PC-3 (cell line): Measurements from ENCODE around the gene IGSF21.

Source experiments
- EZH2 ChIP-seq: fragments of 300-600 bp; sonication (generic); IDR thresholded peaks from one replicate; pipeline ENCODE4 v1.6.1; 2017; ENCODE audit warnings: antibody characterized with exemption, mild to moderate bottlenecking, low read length; ENCODE audit not compliant: unreplicated experiment
- EZH2phosphoT487 ChIP-seq: fragments of 300-600 bp; sonication (generic); IDR thresholded peaks from 2 replicates; pipeline ENCODE4 v1.6.1; 2018; ENCODE audit warnings: mild to moderate bottlenecking, antibody characterized with exemption, low read length, borderline replicate concordance
- TF ChIP-seq, protein P1 (sequence below): fragments of 300-600 bp; sonication (generic); conservative IDR thresholded peaks from 2 replicates; pipeline ENCODE4 v1.5.1; 2017; ENCODE audit warnings: antibody characterized with exemption, low read depth, mild to moderate bottlenecking, low read length

DNA sequence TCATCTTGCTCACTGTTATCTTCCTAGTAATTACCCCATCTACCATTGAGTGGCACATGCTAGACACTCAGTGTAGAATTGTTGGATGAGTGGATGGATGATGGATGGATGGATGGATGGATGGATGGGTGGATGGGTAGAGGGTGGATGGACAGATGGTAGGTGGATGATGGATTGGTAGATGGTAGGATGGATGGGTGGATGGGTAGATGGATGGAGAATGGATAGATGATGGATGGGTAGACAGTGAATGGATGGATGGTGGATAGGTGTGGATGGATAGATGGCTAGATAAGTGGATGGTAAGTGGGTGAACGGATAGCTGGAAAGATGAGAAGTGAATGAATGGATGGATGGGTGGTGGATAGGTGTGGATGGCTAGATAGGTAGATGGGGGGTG, 207.9 kb downstream of the IGSF21 start:
- TF ChIP-seq, protein P1, sequence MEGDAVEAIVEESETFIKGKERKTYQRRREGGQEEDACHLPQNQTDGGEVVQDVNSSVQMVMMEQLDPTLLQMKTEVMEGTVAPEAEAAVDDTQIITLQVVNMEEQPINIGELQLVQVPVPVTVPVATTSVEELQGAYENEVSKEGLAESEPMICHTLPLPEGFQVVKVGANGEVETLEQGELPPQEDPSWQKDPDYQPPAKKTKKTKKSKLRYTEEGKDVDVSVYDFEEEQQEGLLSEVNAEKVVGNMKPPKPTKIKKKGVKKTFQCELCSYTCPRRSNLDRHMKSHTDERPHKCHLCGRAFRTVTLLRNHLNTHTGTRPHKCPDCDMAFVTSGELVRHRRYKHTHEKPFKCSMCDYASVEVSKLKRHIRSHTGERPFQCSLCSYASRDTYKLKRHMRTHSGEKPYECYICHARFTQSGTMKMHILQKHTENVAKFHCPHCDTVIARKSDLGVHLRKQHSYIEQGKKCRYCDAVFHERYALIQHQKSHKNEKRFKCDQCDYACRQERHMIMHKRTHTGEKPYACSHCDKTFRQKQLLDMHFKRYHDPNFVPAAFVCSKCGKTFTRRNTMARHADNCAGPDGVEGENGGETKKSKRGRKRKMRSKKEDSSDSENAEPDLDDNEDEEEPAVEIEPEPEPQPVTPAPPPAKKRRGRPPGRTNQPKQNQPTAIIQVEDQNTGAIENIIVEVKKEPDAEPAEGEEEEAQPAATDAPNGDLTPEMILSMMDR = no peak
- no peak for TF ChIP-seq EZH2
- no peak for TF ChIP-seq EZH2phosphoT487
